ENCODE results near the gene AKR7A3.
"Not testable (repeated sequence)": the region's sequence is repeated elsewhere in the genome, so short reads cannot be mapped to it uniquely, and the experiment has no call there.

DNA sequence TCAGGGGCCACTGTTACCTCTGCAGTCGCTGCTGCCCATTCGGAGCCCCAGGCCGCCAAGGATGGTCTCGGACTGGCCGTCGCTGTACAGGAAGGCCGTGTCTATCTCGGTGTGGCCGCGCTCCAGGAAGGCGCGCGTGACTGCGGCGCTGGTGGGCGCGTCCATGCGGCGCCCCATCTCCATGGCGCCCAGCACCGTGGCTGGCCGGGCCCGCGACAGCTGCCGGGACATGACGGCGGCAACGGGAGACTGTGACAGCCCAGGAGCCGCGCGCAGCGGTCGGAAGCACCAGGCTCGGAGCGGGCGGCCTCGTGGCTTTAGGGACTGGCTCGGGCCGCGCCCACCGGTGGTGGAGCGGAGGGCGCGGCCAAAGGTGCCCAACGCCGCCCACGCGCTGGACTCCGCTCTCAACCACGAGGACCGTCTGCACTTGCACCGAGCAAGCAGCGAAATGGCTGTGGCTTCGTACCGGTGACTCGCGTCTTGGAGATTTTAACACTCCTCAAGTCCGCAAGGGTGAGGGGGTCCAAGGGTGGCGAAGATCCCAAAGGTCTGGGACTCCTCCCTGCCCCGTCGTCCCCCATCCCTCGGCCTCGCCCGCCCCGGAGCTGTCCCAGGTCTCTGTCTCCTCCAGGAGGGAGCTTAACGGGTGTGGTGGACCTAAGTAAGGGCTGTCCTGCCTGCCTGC lies 14.6 kb downstream of the AKR7A3 start:
- TF ChIP-seq, protein P1, sequence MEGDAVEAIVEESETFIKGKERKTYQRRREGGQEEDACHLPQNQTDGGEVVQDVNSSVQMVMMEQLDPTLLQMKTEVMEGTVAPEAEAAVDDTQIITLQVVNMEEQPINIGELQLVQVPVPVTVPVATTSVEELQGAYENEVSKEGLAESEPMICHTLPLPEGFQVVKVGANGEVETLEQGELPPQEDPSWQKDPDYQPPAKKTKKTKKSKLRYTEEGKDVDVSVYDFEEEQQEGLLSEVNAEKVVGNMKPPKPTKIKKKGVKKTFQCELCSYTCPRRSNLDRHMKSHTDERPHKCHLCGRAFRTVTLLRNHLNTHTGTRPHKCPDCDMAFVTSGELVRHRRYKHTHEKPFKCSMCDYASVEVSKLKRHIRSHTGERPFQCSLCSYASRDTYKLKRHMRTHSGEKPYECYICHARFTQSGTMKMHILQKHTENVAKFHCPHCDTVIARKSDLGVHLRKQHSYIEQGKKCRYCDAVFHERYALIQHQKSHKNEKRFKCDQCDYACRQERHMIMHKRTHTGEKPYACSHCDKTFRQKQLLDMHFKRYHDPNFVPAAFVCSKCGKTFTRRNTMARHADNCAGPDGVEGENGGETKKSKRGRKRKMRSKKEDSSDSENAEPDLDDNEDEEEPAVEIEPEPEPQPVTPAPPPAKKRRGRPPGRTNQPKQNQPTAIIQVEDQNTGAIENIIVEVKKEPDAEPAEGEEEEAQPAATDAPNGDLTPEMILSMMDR (IDR thresholded peaks at IDR 0.05): not testable (repeated sequence)
- not testable (repeated sequence) for TF ChIP-seq POLR2A (IDR thresholded peaks at IDR 0.05)
